HUES48 (cell line): ENCODE data around the gene PAX2.

Experiments
- H3K27ac ChIP-seq: one replicate; pipeline ENCODE4 v1.7.0; 2013; ENCODE audit warnings: low read depth, low read length, inconsistent platforms
- H3K27me3 ChIP-seq: 2 replicates; pipeline ENCODE4 v1.6.1; 2013; ENCODE audit warnings: mild to moderate bottlenecking, low read length; ENCODE audit not compliant: control insufficient read depth, insufficient read depth
- H3K36me3 ChIP-seq: 2 replicates; pipeline ENCODE4 v1.6.1; 2013; ENCODE audit warnings: low read length; ENCODE audit not compliant: control insufficient read depth, insufficient read depth
- H3K4me1 ChIP-seq: 2 replicates; pipeline ENCODE4 v1.6.1; 2013; ENCODE audit warnings: mild to moderate bottlenecking, low read length; ENCODE audit not compliant: control insufficient read depth, insufficient read depth
- H3K4me3 ChIP-seq: 2 replicates; pipeline ENCODE4 v1.5.1; 2013; ENCODE audit warnings: mild to moderate bottlenecking, low read depth, low read length
- H3K9ac ChIP-seq: 2 replicates; pipeline ENCODE4 v1.6.1; 2013; ENCODE audit warnings: mild to moderate bottlenecking, low read depth, low read length, moderate library complexity
- H3K9me3 ChIP-seq: 2 replicates; pipeline ENCODE4 v1.6.1; 2013; ENCODE audit warnings: low read length; ENCODE audit not compliant: control insufficient read depth, insufficient read depth

Gene PAX2

GRCh38 chr10:100767422-100767775 lies 22.0 kb downstream of the PAX2 start:
- peaks cover 32% of the 10 kb centered on the region for H3K27me3 ChIP-seq
- H3K4me3 ChIP-seq = no peak overlapping the region
- H3K9ac ChIP-seq = no peak overlapping the region
- no peaks in the 10 kb centered on the region for H3K36me3 ChIP-seq
- no peaks in the 10 kb centered on the region for H3K9me3 ChIP-seq
- no peaks in the 10 kb centered on the region for H3K4me1 ChIP-seq
- H3K27ac ChIP-seq = no peak overlapping the region

GRCh38 chr10:100769481-100769880 lies 24.1 kb downstream of the PAX2 start:
- Histone ChIP-seq H3K27ac (no peak overlapping the region), H3K9me3 (no peaks in the 10 kb centered on the region), H3K4me1 (no peaks in the 10 kb centered on the region), H3K9ac (no peak overlapping the region), H3K36me3 (no peaks in the 10 kb centered on the region), H3K4me3 (no peak overlapping the region), H3K27me3 (peaks cover 25% of the 10 kb centered on the region; the same call in 1 of the 2 replicates)

- no peaks in the 10 kb centered on the region for H3K9me3 ChIP-seq
Measured at GRCh38 chr10:100773646-100774045, 28.3 kb downstream of the PAX2 start.

GRCh38 chr10:100774223-100774622 lies 28.8 kb downstream of the PAX2 start:
- Histone ChIP-seq H3K27me3 (peaks cover 21% of the 10 kb centered on the region), H3K9me3 (no peaks in the 10 kb centered on the region), H3K4me3 (no peak overlapping the region), H3K27ac (no peak overlapping the region), H3K4me1 (peaks cover 9% of the 10 kb centered on the region), H3K36me3 (no peaks in the 10 kb centered on the region), H3K9ac (no peak overlapping the region)

More at GRCh38 chr10:100773646-100774045, 28.3 kb downstream of the PAX2 start:
- H3K4me1 ChIP-seq = peaks cover 9% of the 10 kb centered on the region
- no peaks in the 10 kb centered on the region for H3K36me3 ChIP-seq
- peaks cover 17% of the 10 kb centered on the region; the same call in 1 of the 2 replicates for H3K27me3 ChIP-seq
- H3K4me3 ChIP-seq = no peak overlapping the region
- H3K27ac ChIP-seq = no peak overlapping the region
- H3K9ac ChIP-seq = no peak overlapping the region

GRCh38 chr10:100774876-100775275 lies 29.5 kb downstream of the PAX2 start:
- peaks cover 27% of the 10 kb centered on the region for H3K27me3 ChIP-seq
- no peaks in the 10 kb centered on the region for H3K9me3 ChIP-seq
- H3K27ac ChIP-seq = no peak overlapping the region
- no peak overlapping the region for H3K9ac ChIP-seq
- H3K36me3 ChIP-seq = no peaks in the 10 kb centered on the region
- H3K4me1 ChIP-seq = peaks cover 9% of the 10 kb centered on the region
- H3K4me3 ChIP-seq = no peak overlapping the region

GRCh38 chr10:100775386-100775785 lies 30.0 kb downstream of the PAX2 start:
- Histone ChIP-seq H3K9ac (no peak overlapping the region), H3K4me3 (no peak overlapping the region), H3K4me1 (peaks cover 9% of the 10 kb centered on the region), H3K27me3 (peaks cover 29% of the 10 kb centered on the region), H3K9me3 (no peaks in the 10 kb centered on the region), H3K27ac (no peak overlapping the region), H3K36me3 (no peaks in the 10 kb centered on the region)

GRCh38 chr10:100775871-100776270 lies 30.5 kb downstream of the PAX2 start:
- Histone ChIP-seq H3K9me3 (no peaks in the 10 kb centered on the region), H3K36me3 (no peaks in the 10 kb centered on the region), H3K27me3 (peaks cover 30% of the 10 kb centered on the region), H3K4me3 (no peak overlapping the region), H3K9ac (no peak overlapping the region), H3K27ac (no peak overlapping the region), H3K4me1 (peaks cover 9% of the 10 kb centered on the region)

GRCh38 chr10:100776671-100777070 lies 31.3 kb downstream of the PAX2 start:
- H3K4me3 ChIP-seq = no peak overlapping the region
- H3K9me3 ChIP-seq = no peaks in the 10 kb centered on the region
- no peaks in the 10 kb centered on the region for H3K36me3 ChIP-seq
- peaks cover 9% of the 10 kb centered on the region for H3K4me1 ChIP-seq
- no peak overlapping the region for H3K9ac ChIP-seq
- H3K27ac ChIP-seq = no peak overlapping the region
- H3K27me3 ChIP-seq = peaks cover 33% of the 10 kb centered on the region

GRCh38 chr10:100779329-100779728 lies 33.9 kb downstream of the PAX2 start:
- Histone ChIP-seq H3K36me3 (no peaks in the 10 kb centered on the region), H3K9me3 (no peaks in the 10 kb centered on the region), H3K27me3 (peaks cover 25% of the 10 kb centered on the region), H3K9ac (no peak overlapping the region), H3K27ac (no peak overlapping the region), H3K4me3 (no peak overlapping the region), H3K4me1 (peaks cover 9% of the 10 kb centered on the region)

GRCh38 chr10:100780324-100780723 lies 34.9 kb downstream of the PAX2 start:
- H3K27me3 ChIP-seq = peaks cover 25% of the 10 kb centered on the region
- no peak overlapping the region for H3K4me3 ChIP-seq
- H3K36me3 ChIP-seq = no peaks in the 10 kb centered on the region
- no peaks in the 10 kb centered on the region for H3K9me3 ChIP-seq
- H3K27ac ChIP-seq = no peak overlapping the region
- no peak overlapping the region for H3K9ac ChIP-seq
- peaks cover 9% of the 10 kb centered on the region for H3K4me1 ChIP-seq

- Histone ChIP-seq H3K36me3 (no peaks in the 10 kb centered on the region), H3K27me3 (peaks cover 21% of the 10 kb centered on the region), H3K27ac (no peak overlapping the region), H3K4me3 (no peak overlapping the region), H3K9ac (no peak overlapping the region), H3K9me3 (no peaks in the 10 kb centered on the region), H3K4me1 (peaks cover 7% of the 10 kb centered on the region)
Measured at GRCh38 chr10:100781145-100781665, 35.8 kb downstream of the PAX2 start.
